HG03095 (cell line): ENCODE data around the gene PCDHGB5.

Source experiments
- ATAC-seq: cut with Tn5 transposase; IDR thresholded peaks from one replicate; pipeline ENCODE4 v1.9.1; 2021; ENCODE audit warnings: moderate library complexity; ENCODE audit not compliant: unreplicated experiment

PCDHGB5 gene

GRCh38 chr5:141439411-141440141 is 41.8 kb downstream of the PCDHGB5 start:
- ATAC-seq = no peak

GRCh38 chr5:141440341-141440740 is 42.6 kb downstream of the PCDHGB5 start:
- ATAC-seq = no peak

GRCh38 chr5:141441571-141442170 is 43.9 kb downstream of the PCDHGB5 start:
- no peak for ATAC-seq
